Activated T-helper 1 cell treated with anti-CD3 and anti-CD28 coated beads, Interleukin-12 subunit alpha, Interleukin-12 subunit beta, Interleukin-2, Interleukin-4 antibody, amounts not matched to agents 30 ng/mL and 10 ng/mL and 1 ng/mL, durations not matched to agents 14 hours and 24 hours and 36 hours (primary cell): Measurements from ENCODE around the gene HAPLN2. TPM values are rescaled to one million over a fixed set of nuclear protein-coding genes. Genes with fewer than 3 reads are reported as not detected.

ENCODE experiments used
- DNase-seq: peaks from one replicate; pipeline ENCODE4 v3.0.0; 2021; ENCODE audit warnings: low spot score
- H3K27ac Mint-ChIP-seq: one replicate; pipeline ENCODE4 v1.8.0; 2021; ENCODE audit warnings: mild to moderate bottlenecking, mixed read lengths
- H3K27me3 Mint-ChIP-seq: one replicate; pipeline ENCODE4 v1.8.0; 2022; ENCODE audit warnings: mild to moderate bottlenecking, moderate library complexity, mixed read lengths; ENCODE audit not compliant: insufficient read depth
- H3K36me3 Mint-ChIP-seq: one replicate; pipeline ENCODE4 v1.8.0; 2021; ENCODE audit warnings: low read depth, mixed read lengths
- H3K4me1 Mint-ChIP-seq: one replicate; pipeline ENCODE4 v1.8.0; 2021; ENCODE audit warnings: low read depth, mixed read lengths
- H3K4me3 Mint-ChIP-seq: one replicate; pipeline ENCODE4 v1.8.0; 2021; ENCODE audit warnings: mild to moderate bottlenecking, moderate library complexity, mixed read lengths
- H3K9me3 Mint-ChIP-seq: one replicate; pipeline ENCODE4 v1.8.0; 2021; ENCODE audit warnings: mixed read lengths
- intact Hi-C: fragments of 100-400 bp; cut with micrococcal nuclease; formaldehyde crosslinking; loops from one replicate; pipeline ENCODE4 v1.15.1; 2024
- total RNA-seq: library from RNA; stranded (reverse); gene quantifications from 2 replicates; pipeline ENCODE4 v1.2.3, GENCODE V29; 2022

The HAPLN2 gene
- total RNA-seq, 1 donor from 2014 or later = not detected

DNA sequence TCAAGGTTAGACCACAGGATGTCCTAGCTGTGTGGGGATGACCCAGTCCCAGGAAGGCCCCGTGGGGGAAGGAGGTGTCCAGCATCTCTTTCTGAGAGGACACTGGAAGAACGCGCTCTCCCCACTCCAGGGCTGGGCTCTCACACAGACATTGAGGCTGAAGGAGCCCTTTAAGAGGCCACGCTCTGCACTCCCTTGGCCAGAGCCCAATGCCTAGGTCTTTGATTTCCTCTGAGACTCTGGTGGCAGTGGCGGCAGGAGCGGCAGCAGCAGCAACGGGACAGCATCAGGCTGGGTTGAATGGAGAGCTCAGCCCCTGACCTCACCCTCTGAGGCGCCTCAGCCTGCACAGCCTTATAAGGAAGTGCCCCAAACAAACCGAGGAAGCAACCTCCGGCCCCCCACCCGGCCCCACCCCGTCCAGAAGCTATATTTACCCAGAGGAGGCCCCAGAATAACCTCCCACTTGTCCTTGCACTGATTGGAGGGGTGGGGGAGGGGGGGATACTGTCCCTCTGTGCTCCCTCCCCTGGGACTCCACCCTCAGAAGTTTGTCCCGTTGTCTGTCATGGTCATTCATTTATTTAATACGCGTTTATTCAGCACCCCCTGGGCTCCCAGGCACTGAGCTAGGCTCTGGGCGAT, 45.7 kb downstream of the HAPLN2 start:
- peaks cover 27% of the 10 kb centered on the region for H3K4me1 Mint-ChIP-seq
- no peaks in the 10 kb centered on the region for H3K9me3 Mint-ChIP-seq
- DNase-seq = no peak
- no peak overlapping the region for H3K27ac Mint-ChIP-seq
- no peak overlapping the region for H3K4me3 Mint-ChIP-seq
- intact Hi-C loops = no loop called here
- H3K27me3 Mint-ChIP-seq = peaks cover 8% of the 10 kb centered on the region
- H3K36me3 Mint-ChIP-seq = no peaks in the 10 kb centered on the region

DNA sequence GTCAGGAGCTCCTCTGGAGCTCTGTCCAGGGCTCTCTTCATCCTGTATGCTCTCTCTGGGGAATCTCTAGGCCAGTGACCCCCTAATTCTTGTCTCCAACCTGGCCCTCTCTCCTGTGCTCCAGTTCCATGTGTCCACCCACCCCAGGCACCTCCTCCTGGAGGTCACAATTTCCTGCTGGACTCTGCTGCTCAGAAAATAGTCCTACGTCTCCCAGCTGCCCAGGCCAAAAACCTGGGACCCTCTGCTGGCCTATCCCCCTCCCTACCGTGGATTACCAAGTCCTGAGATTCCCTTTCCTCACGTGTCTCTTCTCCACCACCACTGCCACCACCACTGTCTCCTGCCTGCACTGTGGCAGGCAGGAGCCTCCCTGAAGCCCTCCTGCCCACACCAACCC, 46.3 kb downstream of the HAPLN2 start:
- intact Hi-C loops = no loop called here
- no peak for DNase-seq
- Mint-ChIP-seq H3K27ac (no peak overlapping the region), H3K4me1 (peaks cover 23% of the 10 kb centered on the region), H3K36me3 (no peaks in the 10 kb centered on the region), H3K27me3 (peaks cover 8% of the 10 kb centered on the region), H3K9me3 (no peaks in the 10 kb centered on the region), H3K4me3 (no peak overlapping the region)

DNA sequence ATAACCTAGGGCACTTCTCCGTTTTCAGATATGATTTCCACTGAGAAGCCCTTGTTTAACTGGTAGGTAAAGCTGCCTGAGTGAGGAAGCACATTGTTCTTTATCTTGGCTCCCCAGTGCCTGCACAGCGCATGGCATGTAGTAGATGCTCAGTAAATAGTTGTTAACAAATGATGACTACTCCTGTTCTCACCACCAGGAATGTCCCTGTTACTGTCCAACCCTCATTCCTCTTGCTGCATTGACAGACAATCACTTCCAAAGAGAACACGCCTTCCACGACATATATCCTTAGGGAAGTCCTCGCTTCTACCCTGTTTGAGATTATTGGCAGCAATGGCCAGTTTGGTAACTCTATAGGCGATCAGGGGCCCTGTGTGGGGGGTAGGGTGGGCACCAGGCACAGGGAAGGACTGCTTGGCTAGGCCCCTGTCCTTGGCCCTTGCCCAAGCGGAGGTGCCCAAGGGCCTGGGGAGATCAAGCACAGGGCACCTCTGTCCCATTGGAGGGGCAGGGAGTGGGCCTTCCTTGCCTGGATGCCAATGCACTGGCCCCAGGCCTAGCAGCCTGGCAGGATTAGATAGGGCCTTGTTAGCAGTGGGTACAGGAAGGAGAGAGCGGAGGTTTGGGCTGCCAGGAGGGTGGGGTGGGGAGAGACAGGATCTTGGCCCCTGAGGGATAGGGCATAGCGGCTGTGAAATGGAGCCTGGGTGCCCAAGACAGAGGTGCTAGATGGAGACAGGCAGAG, 47.8 kb downstream of the HAPLN2 start:
- no peak overlapping the region for H3K4me3 Mint-ChIP-seq
- H3K4me1 Mint-ChIP-seq = peaks cover 14% of the 10 kb centered on the region
- peaks cover 19% of the 10 kb centered on the region for H3K27me3 Mint-ChIP-seq

DNA sequence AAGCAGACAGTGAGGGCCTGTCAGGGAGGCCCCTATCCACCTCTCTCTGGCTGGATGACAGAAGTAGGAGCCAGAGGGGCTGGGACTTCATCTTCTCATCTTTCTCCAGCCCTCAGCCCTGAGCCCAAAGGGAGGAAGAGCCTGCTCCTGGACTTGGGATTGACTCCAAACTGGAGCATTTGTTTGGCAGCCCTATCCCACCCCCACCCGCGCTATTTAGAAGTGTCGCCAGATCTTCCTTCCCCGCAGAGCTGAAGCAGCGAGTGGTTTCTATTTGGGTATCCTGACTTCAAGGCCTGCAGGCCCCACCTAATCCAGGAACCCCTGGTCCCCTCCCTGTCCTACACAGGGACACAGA, 48.4 kb downstream of the HAPLN2 start:
- DNase-seq = no peak
- H3K4me3 Mint-ChIP-seq = no peak overlapping the region
- no peaks in the 10 kb centered on the region for H3K36me3 Mint-ChIP-seq
- H3K4me1 Mint-ChIP-seq = peaks cover 10% of the 10 kb centered on the region
- no peak overlapping the region for H3K27ac Mint-ChIP-seq
- intact Hi-C loops = no loop called here
- H3K9me3 Mint-ChIP-seq = no peaks in the 10 kb centered on the region
- H3K27me3 Mint-ChIP-seq = peaks cover 25% of the 10 kb centered on the region

More for the DNA sequence above, 47.8 kb downstream of the HAPLN2 start:
- Mint-ChIP-seq H3K9me3 (no peaks in the 10 kb centered on the region), H3K27ac (no peak overlapping the region), H3K36me3 (no peaks in the 10 kb centered on the region)
- DNase-seq = no peak
- intact Hi-C loops = no loop called here

DNA sequence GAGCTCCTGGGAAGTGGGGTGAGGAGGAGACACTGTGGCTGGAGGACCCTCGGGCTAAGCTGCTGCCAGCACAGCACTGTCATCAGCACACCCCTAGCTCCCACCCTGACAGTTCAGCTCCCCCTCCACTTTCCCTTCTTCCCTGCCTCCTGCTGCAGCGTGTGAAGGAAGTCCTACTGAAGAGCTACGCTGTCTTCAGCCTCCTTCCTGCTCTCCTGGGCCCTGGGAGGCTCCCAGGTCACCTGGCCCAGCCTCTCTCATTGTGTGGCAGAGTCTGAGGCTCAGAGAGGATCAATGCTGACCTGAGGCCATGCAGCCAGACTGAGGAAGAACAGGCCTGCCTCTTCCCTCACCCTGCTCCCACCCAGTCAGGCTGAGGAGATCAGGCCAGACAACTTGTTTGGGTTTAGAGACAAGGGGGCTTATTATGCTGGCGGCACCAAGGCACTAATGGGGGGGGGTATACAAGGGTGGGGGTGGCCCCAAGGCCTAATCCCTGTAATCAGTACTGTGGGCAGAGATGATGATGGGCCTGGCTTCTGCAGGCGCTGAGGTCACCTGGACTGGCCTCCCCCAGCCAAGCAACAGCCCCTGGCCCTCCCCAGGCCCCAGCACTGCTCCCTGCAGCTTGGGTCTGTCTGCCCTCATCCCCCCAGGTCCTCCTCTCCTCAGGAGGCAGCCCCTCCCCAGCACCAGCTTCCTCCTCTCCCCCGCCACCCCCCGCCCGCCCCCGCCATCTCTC, 48.9 kb downstream of the HAPLN2 start:
- peaks cover 5% of the 10 kb centered on the region for H3K4me1 Mint-ChIP-seq
- intact Hi-C loops = no loop called here
- H3K27ac Mint-ChIP-seq = no peak overlapping the region
- no peak overlapping the region for H3K4me3 Mint-ChIP-seq
- no peaks in the 10 kb centered on the region for H3K9me3 Mint-ChIP-seq
- H3K36me3 Mint-ChIP-seq = no peaks in the 10 kb centered on the region
- H3K27me3 Mint-ChIP-seq = peaks cover 27% of the 10 kb centered on the region
- DNase-seq = no peak

DNA sequence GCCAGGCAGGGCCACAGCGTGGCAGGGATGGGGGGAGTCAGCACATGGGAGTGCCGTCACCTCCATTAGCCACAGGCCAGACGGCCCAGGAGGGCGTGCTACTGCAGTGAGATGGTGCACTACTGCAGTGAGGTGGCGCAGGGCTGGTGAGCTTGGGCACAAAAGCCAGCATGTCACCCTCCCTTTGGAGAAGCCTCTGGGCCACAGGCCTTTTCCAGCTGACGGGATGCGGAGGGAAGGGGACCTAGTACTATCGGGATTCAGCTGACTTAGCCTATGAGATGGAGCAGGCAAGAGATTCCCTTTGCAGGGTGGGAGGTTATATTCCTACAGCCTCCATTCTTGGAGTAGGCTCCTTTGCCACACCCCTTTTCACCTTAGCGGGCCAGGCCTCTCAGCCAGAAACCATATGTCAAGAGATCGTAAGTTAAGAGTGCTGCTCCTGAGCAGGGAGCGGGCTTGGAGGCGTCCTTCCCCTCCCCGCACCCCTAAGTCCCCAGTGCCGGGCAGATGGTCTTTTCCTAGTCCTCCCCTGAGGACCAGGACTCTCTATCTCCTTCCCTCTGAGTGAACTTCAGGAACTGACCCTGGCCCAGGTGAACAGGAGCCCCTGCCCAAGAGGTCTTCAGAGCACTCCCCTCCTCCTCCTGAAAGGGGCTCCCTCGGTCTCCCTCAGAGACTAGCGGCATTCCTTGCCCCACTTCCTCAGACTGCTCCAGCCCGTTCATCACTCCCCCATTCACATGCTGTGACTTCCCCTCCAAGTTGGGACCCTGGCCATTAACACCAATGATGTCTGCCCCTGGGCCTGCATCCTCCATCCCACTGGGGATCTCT, 49.8 kb downstream of the HAPLN2 start:
- Mint-ChIP-seq H3K4me3 (no peak overlapping the region), H3K4me1 (no peaks in the 10 kb centered on the region), H3K36me3 (no peaks in the 10 kb centered on the region), H3K27me3 (peaks cover 30% of the 10 kb centered on the region), H3K27ac (no peak overlapping the region), H3K9me3 (no peaks in the 10 kb centered on the region)
- no peak for DNase-seq
- intact Hi-C loops = no loop called here

DNA sequence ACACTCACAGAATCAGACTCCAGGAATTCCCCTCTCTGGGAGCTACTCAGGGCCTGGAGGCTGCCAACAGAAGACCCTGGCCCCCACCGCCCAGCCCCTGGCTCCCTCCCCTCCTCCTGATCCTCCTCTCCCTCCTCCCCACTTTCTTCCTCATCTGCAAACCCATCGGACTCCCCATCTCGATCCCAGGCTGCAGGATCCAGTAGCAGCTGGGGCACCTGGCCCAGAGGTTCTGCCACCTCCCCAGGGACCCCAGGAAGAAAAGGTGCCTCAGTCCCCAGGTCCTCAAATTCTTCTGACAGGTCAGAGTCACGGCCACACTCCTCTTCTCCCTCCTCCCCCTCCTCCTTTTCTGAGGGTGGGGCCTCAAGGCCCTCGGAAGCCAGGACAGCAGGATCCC, 50.6 kb downstream of the HAPLN2 start:
- Mint-ChIP-seq H3K36me3 (no peaks in the 10 kb centered on the region), H3K27me3 (peaks cover 35% of the 10 kb centered on the region), H3K27ac (no peak overlapping the region), H3K4me3 (no peak overlapping the region), H3K4me1 (no peaks in the 10 kb centered on the region), H3K9me3 (no peaks in the 10 kb centered on the region)
- DNase-seq = no peak
- intact Hi-C loops = no loop called here

DNA sequence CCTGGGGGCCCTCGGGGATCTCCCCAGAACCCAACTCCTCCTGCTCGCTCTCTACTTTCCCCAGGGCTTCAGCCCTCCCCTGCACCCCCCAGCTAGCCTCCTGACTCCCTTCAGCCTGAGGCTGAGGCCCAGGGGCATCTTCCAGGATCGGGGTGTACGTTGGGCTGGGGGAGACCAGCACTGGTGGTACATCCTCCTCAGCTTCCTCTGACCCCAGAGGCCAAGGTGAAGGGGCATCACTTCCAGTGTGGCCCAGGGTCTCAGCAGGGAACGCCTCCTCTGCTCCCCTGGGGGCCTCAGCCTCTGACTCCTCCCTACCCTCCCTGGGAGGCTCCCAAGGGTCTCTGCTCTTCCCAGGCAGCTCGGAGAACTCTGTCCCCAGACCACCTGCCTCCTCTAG, 51.1 kb downstream of the HAPLN2 start:
- Mint-ChIP-seq H3K27ac (no peak overlapping the region), H3K4me3 (no peak overlapping the region), H3K9me3 (no peaks in the 10 kb centered on the region), H3K27me3 (peaks cover 36% of the 10 kb centered on the region), H3K36me3 (no peaks in the 10 kb centered on the region), H3K4me1 (no peaks in the 10 kb centered on the region)
- intact Hi-C loops = no loop called here
- DNase-seq = no peak

DNA sequence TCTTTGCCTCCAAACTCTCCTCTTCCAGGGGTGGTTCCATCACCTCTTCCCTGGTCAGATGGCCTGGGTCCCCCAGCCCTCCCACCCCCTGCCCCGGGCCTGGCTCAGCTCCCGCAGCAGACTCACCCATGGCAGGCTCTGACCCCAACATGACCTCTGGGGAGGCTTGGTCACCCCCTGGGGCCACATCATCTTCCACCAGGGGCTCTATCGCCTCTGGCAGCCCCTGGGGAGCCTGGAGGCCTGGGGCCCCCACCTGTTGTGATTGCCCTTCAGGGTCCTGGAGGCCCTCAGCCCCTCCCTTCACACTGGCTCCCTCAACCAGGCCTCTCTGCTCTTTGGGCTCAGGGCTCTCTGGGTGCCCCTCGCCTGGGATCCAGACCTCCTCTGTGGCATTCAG, 51.6 kb downstream of the HAPLN2 start:
- Mint-ChIP-seq H3K4me1 (no peaks in the 10 kb centered on the region), H3K27ac (no peak overlapping the region), H3K36me3 (no peaks in the 10 kb centered on the region), H3K27me3 (peaks cover 38% of the 10 kb centered on the region), H3K4me3 (no peak overlapping the region), H3K9me3 (no peaks in the 10 kb centered on the region)
- intact Hi-C loops = no loop called here
- no peak for DNase-seq

DNA sequence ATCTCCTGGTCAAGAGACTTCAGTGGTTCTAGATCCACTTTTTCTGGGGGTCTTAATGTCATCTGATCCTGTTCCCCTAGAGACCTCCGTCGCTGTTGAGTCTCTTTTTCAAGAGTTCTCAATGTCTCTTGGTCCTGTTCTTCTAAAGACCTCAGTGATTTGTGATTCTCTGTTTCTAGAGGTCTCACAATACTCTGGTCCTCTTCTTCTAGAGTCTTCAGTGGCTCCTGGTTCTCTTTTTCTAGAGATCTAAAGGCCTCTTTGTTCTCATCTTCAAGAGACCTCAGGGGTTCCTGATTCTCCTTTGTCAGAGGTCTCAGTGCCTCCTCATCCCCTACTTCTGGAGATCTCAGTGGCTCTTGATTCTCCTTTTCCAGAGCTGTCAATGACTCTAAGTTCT, 52.6 kb downstream of the HAPLN2 start:
- Mint-ChIP-seq H3K4me1 (no peaks in the 10 kb centered on the region), H3K27ac (no peak overlapping the region), H3K36me3 (no peaks in the 10 kb centered on the region), H3K4me3 (no peak overlapping the region), H3K9me3 (no peaks in the 10 kb centered on the region), H3K27me3 (peaks cover 35% of the 10 kb centered on the region)
- DNase-seq = no peak
- intact Hi-C loops = no loop called here

DNA sequence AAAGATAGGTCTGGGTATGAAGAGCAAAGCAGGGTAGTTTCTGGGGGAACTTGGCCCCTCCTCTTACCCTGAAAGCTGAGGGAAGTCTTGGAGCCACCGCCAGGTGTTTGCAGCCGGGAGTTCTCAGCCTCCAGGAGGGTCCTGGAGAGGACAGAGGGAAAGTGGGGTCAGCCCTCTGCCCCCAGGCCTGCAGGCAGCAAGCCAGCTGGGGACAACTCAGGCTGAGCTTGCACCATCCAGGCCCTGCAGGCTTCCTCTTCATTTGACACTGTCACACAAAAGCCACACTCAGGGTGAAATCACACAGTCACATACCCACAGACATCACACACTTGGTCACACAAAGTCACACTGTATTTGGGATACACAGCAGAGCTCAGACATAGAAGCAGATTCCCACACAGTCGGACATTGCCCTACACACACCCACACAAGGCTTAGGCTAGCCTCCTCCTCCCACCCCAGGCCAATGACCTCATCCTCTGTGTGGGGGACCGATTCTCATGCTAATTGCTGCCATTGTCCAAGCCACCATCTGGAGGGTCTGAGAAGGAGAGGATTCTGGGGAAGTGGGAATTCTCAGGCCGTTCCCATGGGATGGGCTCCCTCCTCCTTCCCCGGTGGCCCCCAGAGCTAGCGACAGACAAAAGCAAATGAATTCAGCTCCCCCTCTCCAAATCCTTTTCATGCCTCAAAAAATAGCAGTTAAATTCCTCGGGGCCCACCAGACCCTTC, 54.3 kb downstream of the HAPLN2 start:
- H3K4me1 Mint-ChIP-seq = peaks cover 14% of the 10 kb centered on the region
- DNase-seq = no peak
- no peaks in the 10 kb centered on the region for H3K9me3 Mint-ChIP-seq
- no peak overlapping the region for H3K4me3 Mint-ChIP-seq
- intact Hi-C loops = no loop called here
- H3K27me3 Mint-ChIP-seq = peaks cover 45% of the 10 kb centered on the region
- H3K27ac Mint-ChIP-seq = no peak overlapping the region
- peaks cover 2% of the 10 kb centered on the region for H3K36me3 Mint-ChIP-seq
